AG04450 (cell line): Measurements from ENCODE around the gene QSOX1. TPM values are rescaled to one million over a fixed set of nuclear protein-coding genes. Genes with fewer than 3 reads are reported as not detected.

Experiments used
- CTCF ChIA-PET: fragments of 300-600, 350-600 bp; formaldehyde crosslinking; extraction: SDS; loops from one replicate; lab custom pipeline; 2022; ENCODE audit warnings: antibody characterized with exemption, inconsistent platforms; lab: Charles Lee
- POLR2A ChIA-PET: fragments of 350-600 bp; formaldehyde crosslinking; extraction: SDS; loops from one replicate; lab custom pipeline; 2021; ENCODE audit warnings: antibody characterized with exemption, inconsistent platforms; lab: Yijun Ruan, JAX
- DNase-seq: peaks from one replicate; pipeline ENCODE4 v3.0.0-alpha.2; 2011; ENCODE audit warnings: low read depth, low spot score
- H3K27ac ChIP-seq: one replicate; pipeline ENCODE4 v1.5.1; 2012; ENCODE audit warnings: low read depth, low read length, control low read depth
- H3K27me3 ChIP-seq: one replicate; pipeline ENCODE4 v1.6.0; 2012; ENCODE audit warnings: low read length; ENCODE audit not compliant: control insufficient read depth, insufficient read depth
- H3K4me3 ChIP-seq: 2 replicates; pipeline ENCODE4 v1.5.1; 2011; ENCODE audit warnings: mild to moderate bottlenecking, low read depth, low read length, control low read depth
- H3K9me3 ChIP-seq: 2 replicates; pipeline ENCODE4 v1.5.1; 2012; ENCODE audit warnings: low read length; ENCODE audit not compliant: control insufficient read depth, insufficient read depth
- polyA plus RNA-seq: library from polyadenylated mRNA; depleted of rRNA; stranded (reverse); fragments of >200 nt; gene quantifications from 2 replicates; pipeline ENCODE4 v1.2.3, GENCODE V29; 2011
- TF ChIP-seq, protein P1 (sequence below): IDR thresholded peaks from 2 replicates; pipeline ENCODE4 v1.5.1; 2011; ENCODE audit warnings: low read depth, low read length, control low read depth, inconsistent platforms

Gene QSOX1
- polyA plus RNA-seq, 1 experiment, result 1,269 TPM

DNA sequence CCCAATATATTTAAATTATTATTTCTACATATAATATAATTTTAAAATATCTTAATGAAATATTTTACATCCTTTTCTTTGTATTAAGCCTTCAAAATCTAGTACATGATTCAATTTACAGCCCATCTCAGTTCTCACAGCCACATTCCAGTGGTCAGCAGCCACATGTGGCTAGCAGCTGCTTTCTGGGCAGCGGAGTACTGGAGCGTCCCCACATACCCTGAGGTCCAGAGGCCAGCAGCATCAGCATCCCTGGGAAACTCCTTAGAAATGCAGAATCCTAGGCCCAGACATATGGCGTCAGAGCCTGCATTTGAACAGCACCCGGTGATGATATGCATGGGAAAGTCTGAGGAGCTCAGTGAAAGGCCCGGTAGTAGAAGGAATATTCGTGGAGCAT, 66.8 kb downstream of the QSOX1 start:
- Histone ChIP-seq H3K27ac (no peak overlapping the region), H3K4me3 (no peak overlapping the region), H3K9me3 (no peaks in the 10 kb centered on the region), H3K27me3 (peaks cover 40% of the 10 kb centered on the region)
- ChIA-PET CTCF (no interaction called here), POLR2A (no interaction called here)
- DNase-seq, result no peak
- TF ChIP-seq, protein P1, sequence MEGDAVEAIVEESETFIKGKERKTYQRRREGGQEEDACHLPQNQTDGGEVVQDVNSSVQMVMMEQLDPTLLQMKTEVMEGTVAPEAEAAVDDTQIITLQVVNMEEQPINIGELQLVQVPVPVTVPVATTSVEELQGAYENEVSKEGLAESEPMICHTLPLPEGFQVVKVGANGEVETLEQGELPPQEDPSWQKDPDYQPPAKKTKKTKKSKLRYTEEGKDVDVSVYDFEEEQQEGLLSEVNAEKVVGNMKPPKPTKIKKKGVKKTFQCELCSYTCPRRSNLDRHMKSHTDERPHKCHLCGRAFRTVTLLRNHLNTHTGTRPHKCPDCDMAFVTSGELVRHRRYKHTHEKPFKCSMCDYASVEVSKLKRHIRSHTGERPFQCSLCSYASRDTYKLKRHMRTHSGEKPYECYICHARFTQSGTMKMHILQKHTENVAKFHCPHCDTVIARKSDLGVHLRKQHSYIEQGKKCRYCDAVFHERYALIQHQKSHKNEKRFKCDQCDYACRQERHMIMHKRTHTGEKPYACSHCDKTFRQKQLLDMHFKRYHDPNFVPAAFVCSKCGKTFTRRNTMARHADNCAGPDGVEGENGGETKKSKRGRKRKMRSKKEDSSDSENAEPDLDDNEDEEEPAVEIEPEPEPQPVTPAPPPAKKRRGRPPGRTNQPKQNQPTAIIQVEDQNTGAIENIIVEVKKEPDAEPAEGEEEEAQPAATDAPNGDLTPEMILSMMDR, result no peak

DNA sequence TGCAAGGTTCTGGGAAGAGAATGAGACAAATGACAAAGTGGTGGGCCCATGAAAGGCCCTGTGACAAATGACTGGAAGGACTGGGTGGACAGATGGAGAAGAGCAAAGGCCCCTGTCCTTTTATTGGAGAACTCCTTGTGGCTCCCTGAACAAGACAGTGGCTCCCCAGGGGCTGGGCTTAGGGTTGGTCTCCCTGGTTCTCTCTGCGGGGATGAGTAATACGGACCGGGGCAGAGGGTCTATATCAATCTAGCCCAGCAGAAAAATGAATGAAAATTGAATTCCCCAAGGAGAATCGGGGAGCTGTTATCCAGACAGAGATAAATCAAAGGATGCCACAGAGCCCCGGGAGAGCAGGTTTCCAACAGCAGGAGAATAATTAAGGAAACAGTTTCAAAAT, 70.2 kb downstream of the QSOX1 start:
- ChIA-PET POLR2A (no interaction called here), CTCF (no interaction called here)
- TF ChIP-seq, protein P1, result no peak
- H3K27ac ChIP-seq, result no peak overlapping the region
- peaks cover 52% of the 10 kb centered on the region for H3K27me3 ChIP-seq
- DNase-seq, result no peak
- H3K9me3 ChIP-seq, result no peaks in the 10 kb centered on the region
- no peak overlapping the region for H3K4me3 ChIP-seq

- TF ChIP-seq, protein P1, result no peak
- CTCF ChIA-PET, result no interaction called here
- DNase-seq, result no peak
- Histone ChIP-seq H3K27me3 (peaks cover 53% of the 10 kb centered on the region), H3K27ac (no peak overlapping the region), H3K9me3 (no peaks in the 10 kb centered on the region), H3K4me3 (no peak overlapping the region)
- POLR2A ChIA-PET, result no interaction called here
These were observed 70.7 kb downstream of the QSOX1 start for GRCh38 chr1:180225403-180225802.

DNA sequence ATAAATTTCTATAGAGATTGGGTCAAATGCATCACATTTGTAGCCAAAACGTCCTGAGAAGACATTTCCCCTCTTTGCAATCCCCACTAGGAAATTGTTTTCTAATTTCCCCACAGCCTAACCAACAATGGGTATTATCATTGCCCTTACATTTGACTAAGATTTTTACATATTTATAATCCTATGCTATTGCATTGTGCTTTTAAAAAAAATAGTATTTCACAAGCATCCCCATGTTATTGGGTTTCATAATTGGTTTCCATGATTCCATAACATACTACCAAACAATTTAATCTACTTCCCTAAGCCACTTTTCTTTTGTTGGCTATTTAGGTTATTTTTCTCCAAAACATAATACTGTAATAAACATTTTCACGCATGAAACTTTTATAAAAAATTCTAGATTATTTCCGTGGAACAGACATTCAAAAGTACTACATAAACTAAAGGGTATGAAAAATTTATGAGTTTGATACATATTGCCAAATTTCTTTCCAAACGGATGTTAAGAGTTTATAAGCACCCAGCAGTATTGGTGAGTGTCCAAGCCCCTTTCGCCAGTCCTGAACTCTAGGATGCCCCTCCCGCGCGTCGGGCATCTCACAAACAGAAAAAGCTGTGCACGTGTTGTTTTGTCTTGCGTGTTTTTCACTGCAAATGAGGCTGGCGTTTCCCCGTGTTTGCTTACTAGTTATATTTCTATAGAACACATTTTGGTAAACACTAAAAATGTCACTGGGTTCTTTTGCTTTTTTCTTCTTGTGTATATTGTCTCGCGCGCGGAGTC, 73.4 kb downstream of the QSOX1 start:
- DNase-seq, result no peak
- CTCF ChIA-PET, result no interaction called here

More for the DNA sequence above, 73.4 kb downstream of the QSOX1 start:
- Histone ChIP-seq H3K27me3 (peaks cover 64% of the 10 kb centered on the region), H3K9me3 (peaks cover under 1% of the 10 kb centered on the region; the same call in 1 of the 2 replicates), H3K4me3 (no peak overlapping the region), H3K27ac (no peak overlapping the region)
- POLR2A ChIA-PET, result no interaction called here
- TF ChIP-seq, protein P1, result no peak
